Endothelial cell of umbilical vein (primary cell): ENCODE results near the gene AGBL4. TPM values are rescaled to one million over a fixed set of nuclear protein-coding genes. Genes with fewer than 3 reads are reported as not detected.

Experiments
- BruUV-seq: library from RNA; stranded (reverse); fragments of 400-500 nt; replicated peaks from 2 replicates; lab custom pipeline; 2021; lab: Mats Ljungman, UMichigan
- CTCF ChIA-PET: fragments of 300-600, 350-600 bp; sonication (Branson Sonifier 250); formaldehyde crosslinking; loops from one replicate; lab custom pipeline; 2021; ENCODE audit warnings: antibody characterized with exemption, inconsistent platforms; lab: Charles Lee
- POLR2A ChIA-PET: fragments of 300-600, 350-600 bp; sonication (Branson Sonifier 250); formaldehyde crosslinking; loops from one replicate; lab custom pipeline; 2021; ENCODE audit warnings: antibody characterized with exemption, inconsistent platforms; lab: Charles Lee
- DNase-seq: peaks from one replicate; pipeline ENCODE4 v3.0.0-alpha.2; 2011; ENCODE audit warnings: low read depth, low spot score
- FAIRE-seq: peaks from 2 replicates; lab custom pipeline; 2011; peaks lifted over from hg19 to GRCh38; lab: Jason Lieb, UNC
- H2AFZ ChIP-seq: 2 replicates; pipeline ENCODE4 v1.6.0; 2012; ENCODE audit warnings: low read depth, low read length, control low read depth, inconsistent platforms
- H3K27ac ChIP-seq: 2 replicates; pipeline ENCODE4 v1.5.1; 2011; ENCODE audit warnings: low read depth, mild to moderate bottlenecking, control low read depth, low read length, moderate library complexity; ENCODE audit not compliant: insufficient read depth
- H3K27me3 ChIP-seq, 2 experiments: 2 replicates each; pipeline versions ENCODE4 v1.6.0 to v1.6.1; 2011; ENCODE audit warnings: low read length in 2 of 2, mixed read lengths in 1 of 2; ENCODE audit not compliant: control insufficient read depth in 2 of 2, insufficient read depth in 2 of 2
- H3K36me3 ChIP-seq, 2 experiments: 2 replicates in 1 of 2; 3 replicates in 1 of 2; pipeline ENCODE4 v1.5.1; 2011; ENCODE audit warnings: low read length in 2 of 2, mild to moderate bottlenecking in 1 of 2, moderate library complexity in 1 of 2; ENCODE audit not compliant: control insufficient read depth in 2 of 2, insufficient read depth in 2 of 2; ENCODE audit errors: extremely low read depth in 1 of 2
- H3K4me1 ChIP-seq: 3 replicates; pipeline ENCODE4 v1.5.1; 2011; ENCODE audit warnings: mild to moderate bottlenecking, low read length; ENCODE audit not compliant: control insufficient read depth, insufficient read depth; ENCODE audit errors: extremely low read depth
- H3K4me2 ChIP-seq: 2 replicates; pipeline ENCODE4 v1.6.1; 2011; ENCODE audit warnings: low read length, control low read depth, mixed read lengths; ENCODE audit not compliant: insufficient read depth
- H3K4me3 ChIP-seq, 3 experiments: fragments of 200-600 bp in 1 of 3; sonication (generic), shearing (Covaris generic) in 1 of 3; replicated peaks in 1 of 3; 2 replicates each; pipeline ENCODE4 v1.5.1; 2011 to 2016; ENCODE audit warnings: control low read depth in 3 of 3, low read length in 3 of 3, mild to moderate bottlenecking in 2 of 3, inconsistent platforms in 1 of 3, low read depth in 1 of 3, moderate library complexity in 1 of 3; ENCODE audit not compliant: insufficient read depth in 1 of 3
- H3K79me2 ChIP-seq: 2 replicates; pipeline ENCODE4 v1.6.0; 2012; ENCODE audit warnings: low read length, inconsistent platforms; ENCODE audit not compliant: control insufficient read depth, insufficient read depth
- H3K9ac ChIP-seq: replicated peaks from 2 replicates; pipeline ENCODE3; 2011; ENCODE audit warnings: low read length, control low read depth; ENCODE audit not compliant: insufficient read depth; ENCODE audit errors: extremely low read depth
- H3K9me1 ChIP-seq: replicated peaks from 3 replicates; pipeline ENCODE4 v1.6.0; 2011; ENCODE audit warnings: mild to moderate bottlenecking, low read length; ENCODE audit not compliant: control insufficient read depth, insufficient read depth; ENCODE audit errors: extremely low read depth
- H3K9me3 ChIP-seq: replicated peaks from 2 replicates; pipeline ENCODE4 v1.5.1; 2012; ENCODE audit warnings: low read length, inconsistent platforms; ENCODE audit not compliant: control insufficient read depth, insufficient read depth
- H4K20me1 ChIP-seq: replicated peaks from 2 replicates; pipeline ENCODE3; 2011; ENCODE audit warnings: mild to moderate bottlenecking, low read length; ENCODE audit not compliant: control insufficient read depth, insufficient read depth; ENCODE audit errors: extremely low read depth
- EZH2 ChIP-seq: IDR thresholded peaks from 2 replicates; pipeline ENCODE4 v1.6.1; 2012; ENCODE audit warnings: borderline replicate concordance, low read depth, mild to moderate bottlenecking, moderate library complexity, low read length, inconsistent platforms; ENCODE audit not compliant: severe bottlenecking
- FOS ChIP-seq: IDR thresholded peaks from 2 replicates; pipeline ENCODE4 v1.6.1; 2011; ENCODE audit warnings: mild to moderate bottlenecking, low read length, moderate library complexity, borderline replicate concordance; ENCODE audit not compliant: insufficient read depth
- GATA2 ChIP-seq: IDR thresholded peaks from 2 replicates; pipeline ENCODE4 v1.7.0; 2011; ENCODE audit warnings: low read depth, mild to moderate bottlenecking, moderate library complexity, mixed read lengths, low read length; ENCODE audit not compliant: insufficient read length, insufficient read depth
- JUN ChIP-seq: IDR thresholded peaks from 2 replicates; pipeline ENCODE4 v1.6.1; 2011; ENCODE audit warnings: borderline replicate concordance, low read depth; ENCODE audit not compliant: insufficient read length, insufficient read depth
- MYC ChIP-seq: IDR thresholded peaks from one replicate; pipeline ENCODE4 v1.6.1; 2011; ENCODE audit warnings: mild to moderate bottlenecking, low read depth, low read length
- POLR2A ChIP-seq: IDR thresholded peaks from 2 replicates; pipeline ENCODE4 v1.6.1; 2012; ENCODE audit warnings: low read depth, mild to moderate bottlenecking, control low read depth, low read length
- POLR2AphosphoS5 ChIP-seq: IDR thresholded peaks from 2 replicates; pipeline ENCODE4 v1.6.1; 2012; ENCODE audit warnings: low read depth, mild to moderate bottlenecking, control low read depth, low read length, moderate library complexity; ENCODE audit not compliant: insufficient read depth
- dilution Hi-C: fragments of 300-500 bp; cut with MboI; formaldehyde crosslinking; loops from one replicate; pipeline ENCODE4 v1.15.0; 2019; ENCODE audit warnings: low sequenced_read_pairs; ENCODE audit not compliant: extremely low pct_ligation_motif_present
- intact Hi-C: fragments of 100-400 bp; cut with micrococcal nuclease; formaldehyde crosslinking; loops from one replicate; pipeline ENCODE4 v1.10.0; 2022
- polyA plus RNA-seq, 4 experiments: library from polyadenylated mRNA; depleted of rRNA in 3 of 4; stranded (reverse) in 3 of 4; unstranded in 1 of 4; fragments of >200 nt; gene quantifications; 2 replicates each; pipeline versions ENCODE4 v1.2.1 to v1.2.3, GENCODE V29; 2011 to 2012; ENCODE audit warnings: missing spikeins in 1 of 4
- total RNA-seq: library from RNA; stranded (reverse); gene quantifications from 2 replicates; pipeline ENCODE4 v1.2.3, GENCODE V29; 2021
- TF ChIP-seq, protein P1 (sequence below), 2 donors: IDR thresholded peaks; 1 replicate in 1 of 2; 2 replicates in 1 of 2; pipeline ENCODE4 v1.5.1; 2011; ENCODE audit warnings: low read length in 2 of 2, mild to moderate bottlenecking in 2 of 2, moderate library complexity in 2 of 2, control low read depth in 1 of 2, inconsistent platforms in 1 of 2, low read depth in 1 of 2; ENCODE audit not compliant: insufficient read depth in 1 of 2; ENCODE audit errors: extremely low read depth in 1 of 2
- TF ChIP-seq, protein P2 (sequence below): IDR thresholded peaks from 2 replicates; pipeline ENCODE4 v1.6.1; 2011; ENCODE audit not compliant: insufficient read depth, insufficient read length

Gene AGBL4
- total and polyA plus RNA-seq, 2 donors (not counting 3 experiments of a cell fraction or from before 2014, with no cell fraction given): not detected

DNA sequence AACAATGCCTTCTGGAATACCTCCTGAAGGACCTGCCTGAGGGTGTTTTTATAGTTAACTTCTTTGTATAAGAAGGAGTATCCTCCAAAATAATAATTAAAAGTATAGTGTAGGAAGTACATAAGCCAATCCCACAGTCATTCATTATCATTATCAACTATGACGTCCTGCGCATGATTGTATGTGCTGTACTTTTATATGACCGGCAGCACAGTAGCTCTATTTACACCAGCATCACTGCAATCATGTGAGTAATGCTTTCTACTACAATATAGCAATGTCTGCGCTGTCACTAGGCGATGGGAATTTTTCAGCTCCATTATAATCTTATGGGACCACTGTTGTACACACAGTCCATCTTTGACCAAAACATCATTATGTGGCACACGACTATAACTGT, 1319.0 kb downstream of the AGBL4 start:
- no peaks in the 10 kb centered on the region for H3K4me1 ChIP-seq
- H3K4me3 ChIP-seq: no peak overlapping the region
- H3K36me3 ChIP-seq: no peaks in the 10 kb centered on the region
- no peak for DNase-seq
- FAIRE-seq: no peak
- BruUV-seq: no TSS peak
- H3K9me1 ChIP-seq: no peaks in the 10 kb centered on the region
- no peaks in the 10 kb centered on the region for H3K79me2 ChIP-seq
- H2AFZ ChIP-seq: no peak overlapping the region
- TF ChIP-seq, protein P1, sequence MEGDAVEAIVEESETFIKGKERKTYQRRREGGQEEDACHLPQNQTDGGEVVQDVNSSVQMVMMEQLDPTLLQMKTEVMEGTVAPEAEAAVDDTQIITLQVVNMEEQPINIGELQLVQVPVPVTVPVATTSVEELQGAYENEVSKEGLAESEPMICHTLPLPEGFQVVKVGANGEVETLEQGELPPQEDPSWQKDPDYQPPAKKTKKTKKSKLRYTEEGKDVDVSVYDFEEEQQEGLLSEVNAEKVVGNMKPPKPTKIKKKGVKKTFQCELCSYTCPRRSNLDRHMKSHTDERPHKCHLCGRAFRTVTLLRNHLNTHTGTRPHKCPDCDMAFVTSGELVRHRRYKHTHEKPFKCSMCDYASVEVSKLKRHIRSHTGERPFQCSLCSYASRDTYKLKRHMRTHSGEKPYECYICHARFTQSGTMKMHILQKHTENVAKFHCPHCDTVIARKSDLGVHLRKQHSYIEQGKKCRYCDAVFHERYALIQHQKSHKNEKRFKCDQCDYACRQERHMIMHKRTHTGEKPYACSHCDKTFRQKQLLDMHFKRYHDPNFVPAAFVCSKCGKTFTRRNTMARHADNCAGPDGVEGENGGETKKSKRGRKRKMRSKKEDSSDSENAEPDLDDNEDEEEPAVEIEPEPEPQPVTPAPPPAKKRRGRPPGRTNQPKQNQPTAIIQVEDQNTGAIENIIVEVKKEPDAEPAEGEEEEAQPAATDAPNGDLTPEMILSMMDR (IDR thresholded peaks at IDR 0.05; ENCODE audit: extremely low read depth in 1 of 2, insufficient read depth in 1 of 2, low read depth in 1 of 2, low read length in 2 of 2): no peak
- TF ChIP-seq POLR2AphosphoS5: no peak
- no peak overlapping the region for H3K9ac ChIP-seq
- no peaks in the 10 kb centered on the region for H4K20me1 ChIP-seq
- no peak overlapping the region for H3K4me2 ChIP-seq
- no peaks in the 10 kb centered on the region for H3K9me3 ChIP-seq
- ChIA-PET POLR2A (no interaction called here), CTCF (no interaction called here)
- H3K27me3 ChIP-seq: no peaks in the 10 kb centered on the region
- dilution Hi-C loops: no loop called here
- intact Hi-C loops: no loop called here
- no peak overlapping the region for H3K27ac ChIP-seq

- TF ChIP-seq MYC (no peak), GATA2 (no peak), POLR2AphosphoS5 (no peak), POLR2A (no peak), EZH2 (no peak), JUN (no peak), FOS (no peak)
- TF ChIP-seq, protein P1 (IDR thresholded peaks at IDR 0.05; ENCODE audit: extremely low read depth in 1 of 2, insufficient read depth in 1 of 2, low read depth in 1 of 2, low read length in 2 of 2): no peak
- TF ChIP-seq, protein P2, sequence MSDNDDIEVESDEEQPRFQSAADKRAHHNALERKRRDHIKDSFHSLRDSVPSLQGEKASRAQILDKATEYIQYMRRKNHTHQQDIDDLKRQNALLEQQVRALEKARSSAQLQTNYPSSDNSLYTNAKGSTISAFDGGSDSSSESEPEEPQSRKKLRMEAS: no peak
- H3K27me3 ChIP-seq: no peaks in the 10 kb centered on the region
- no peak overlapping the region for H3K4me2 ChIP-seq
- no peak overlapping the region for H3K27ac ChIP-seq
- H3K9me3 ChIP-seq: no peaks in the 10 kb centered on the region
- H3K4me3 ChIP-seq: no peak overlapping the region
- no peaks in the 10 kb centered on the region for H3K36me3 ChIP-seq
- H4K20me1 ChIP-seq: no peaks in the 10 kb centered on the region
- POLR2A ChIA-PET: no interaction called here
- no peaks in the 10 kb centered on the region for H3K9me1 ChIP-seq
- intact Hi-C loops (no loop called here), dilution Hi-C loops (no loop called here)
- H3K79me2 ChIP-seq: no peaks in the 10 kb centered on the region
- BruUV-seq: no TSS peak
- H2AFZ ChIP-seq: no peak overlapping the region
- no peak for FAIRE-seq
- no peak for DNase-seq
- no peak overlapping the region for H3K9ac ChIP-seq
- CTCF ChIA-PET: interaction anchor here (1.4 kb wide), 1 partner anchor 24 kb away, joined by 3 read pairs; no protein-coding TSS in a partner anchor
- no peaks in the 10 kb centered on the region for H3K4me1 ChIP-seq
Measured at GRCh38 chr1:48701445-48701844, 1322.3 kb downstream of the AGBL4 start.
